Frontal cortex (tissue), 4 donors: ENCODE measurements around the gene ACYP2. TPM values are rescaled to one million over a fixed set of nuclear protein-coding genes. Genes with fewer than 3 reads are reported as not detected.
"Not testable (repeated sequence)": the region's sequence is repeated elsewhere in the genome, so short reads cannot be mapped to it uniquely, and the experiment has no call there.

Source experiments
- DNase-seq, 2 donors: peaks; one replicate each; pipeline ENCODE4 v3.0.0; 2012; ENCODE audit warnings: low spot score in 2 of 2
- FAIRE-seq: peaks from 2 replicates; lab custom pipeline; 2012; peaks lifted over from hg19 to GRCh38; lab: Jason Lieb, UNC
- total RNA-seq: library from RNA; depleted of rRNA; stranded (reverse); fragments of >200 nt; gene quantifications from one replicate; pipeline ENCODE4 v1.2.3, GENCODE V29; 2014
- donor health status: control.
- donor health status: control.
- donor health status: control.

ACYP2 gene
- total RNA-seq, 1 donor from 2014 or later = 22.4 TPM

DNA sequence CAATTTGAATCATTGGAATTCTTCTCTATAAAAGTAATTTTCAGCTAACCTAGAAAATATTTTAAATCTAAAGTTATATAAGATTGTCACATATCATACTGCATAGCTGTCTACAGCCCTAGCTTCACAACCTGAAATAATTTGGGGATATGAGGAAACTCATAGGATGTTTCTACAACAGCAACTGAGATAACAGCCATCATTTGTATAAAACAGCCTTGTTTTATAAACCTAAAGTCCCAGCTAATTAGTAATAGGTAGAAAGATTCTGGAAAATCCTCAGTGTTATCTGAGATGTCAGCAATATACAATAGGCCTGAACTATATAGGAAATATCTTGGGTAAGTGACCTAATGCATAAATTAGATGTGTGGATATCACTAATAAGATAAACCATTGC is 188.2 kb downstream of the ACYP2 start:
- no peak for DNase-seq
- FAIRE-seq = no peak

- FAIRE-seq (no peak), DNase-seq (no peak)
Observed at GRCh38 chr2:54306556-54306955, 191.1 kb downstream of the ACYP2 start.

DNA sequence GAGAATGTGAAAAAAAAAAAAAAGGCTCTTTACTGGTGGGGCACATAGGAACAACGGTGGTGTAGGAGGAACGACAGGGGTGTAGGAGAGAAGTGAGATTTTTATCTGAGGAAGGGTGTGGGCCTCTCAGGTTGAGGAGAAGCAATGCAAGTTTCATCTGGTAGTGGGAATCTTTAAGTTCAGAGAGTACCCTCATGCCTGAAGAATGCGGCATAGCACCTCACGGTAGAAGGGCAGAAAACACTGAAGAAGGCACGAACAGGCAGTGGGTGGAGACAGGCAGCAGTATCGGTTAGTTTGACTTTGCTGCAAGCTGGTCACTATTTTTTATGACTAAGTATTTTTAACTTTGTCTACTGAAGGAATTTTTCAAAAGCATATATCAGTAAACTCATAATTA is 192.8 kb downstream of the ACYP2 start:
- no peak for DNase-seq
- FAIRE-seq = no peak

- DNase-seq = no peak
- FAIRE-seq = no peak
Observed at GRCh38 chr2:54308782-54309181, 193.4 kb downstream of the ACYP2 start.

DNA sequence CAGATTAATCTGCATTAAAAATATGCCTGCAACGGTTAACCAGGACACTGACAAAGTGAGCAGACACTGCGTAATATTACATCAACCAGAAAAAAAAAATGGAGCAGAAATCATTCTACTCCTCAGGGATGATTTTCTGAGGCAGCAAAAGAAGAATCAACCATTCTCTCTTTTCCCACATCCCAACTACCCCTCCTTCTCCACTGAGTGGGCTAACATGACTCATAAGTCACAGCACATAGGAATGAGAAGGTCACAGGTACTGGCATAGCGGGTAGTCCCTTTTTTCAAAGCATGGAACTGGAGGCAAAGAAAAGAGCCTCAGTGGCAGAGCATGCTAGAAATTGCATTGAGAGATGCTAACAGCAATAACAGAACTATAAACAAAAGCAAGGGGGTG is 194.9 kb downstream of the ACYP2 start:
- DNase-seq (no peak), FAIRE-seq (no peak)

- FAIRE-seq (no peak), DNase-seq (no peak)
Observed at GRCh38 chr2:54310961-54311360, 195.5 kb downstream of the ACYP2 start.

DNA sequence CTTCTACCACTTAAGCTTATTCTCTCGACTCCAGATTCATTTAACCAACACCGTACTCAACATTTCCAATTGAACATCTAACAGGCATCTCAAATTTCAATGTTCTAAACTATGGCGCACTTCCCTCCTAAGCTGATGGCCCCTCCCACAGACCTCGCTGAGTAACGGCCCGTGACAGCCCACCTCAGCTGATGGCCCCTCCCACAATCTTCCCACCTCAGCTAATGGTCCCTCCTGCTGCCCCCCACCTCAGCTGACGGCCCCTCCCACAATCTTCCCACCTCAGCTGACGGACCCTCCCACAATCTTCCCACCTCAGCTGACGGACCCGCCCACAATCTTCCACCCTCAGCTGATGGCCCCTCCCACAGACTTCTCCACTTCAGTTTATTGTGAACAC is 197.7 kb downstream of the ACYP2 start:
- no peak for FAIRE-seq
- DNase-seq = no peak

- FAIRE-seq (no peak), DNase-seq (no peak)
Observed at GRCh38 chr2:54317973-54318372, 202.6 kb downstream of the ACYP2 start.

DNA sequence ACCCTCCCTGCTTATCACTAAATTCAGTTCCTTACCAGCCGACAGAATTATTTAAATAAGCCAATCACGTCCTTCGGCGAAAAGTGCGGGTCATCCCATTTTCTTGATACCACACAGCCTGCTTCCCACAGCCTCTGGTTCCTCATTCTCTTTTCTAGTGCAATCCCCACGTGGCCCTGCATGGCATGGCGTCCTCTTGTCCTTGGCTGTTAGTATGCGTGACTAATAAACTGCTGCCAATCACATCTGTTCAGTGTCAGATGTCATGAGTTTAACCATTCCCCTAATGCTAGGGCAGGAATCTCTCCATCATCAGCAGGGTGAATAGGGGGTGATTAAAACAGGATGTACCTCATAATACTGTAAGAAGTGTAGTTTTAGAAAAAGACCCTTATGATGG is 203.4 kb downstream of the ACYP2 start:
- FAIRE-seq = no peak
- DNase-seq = no peak

DNA sequence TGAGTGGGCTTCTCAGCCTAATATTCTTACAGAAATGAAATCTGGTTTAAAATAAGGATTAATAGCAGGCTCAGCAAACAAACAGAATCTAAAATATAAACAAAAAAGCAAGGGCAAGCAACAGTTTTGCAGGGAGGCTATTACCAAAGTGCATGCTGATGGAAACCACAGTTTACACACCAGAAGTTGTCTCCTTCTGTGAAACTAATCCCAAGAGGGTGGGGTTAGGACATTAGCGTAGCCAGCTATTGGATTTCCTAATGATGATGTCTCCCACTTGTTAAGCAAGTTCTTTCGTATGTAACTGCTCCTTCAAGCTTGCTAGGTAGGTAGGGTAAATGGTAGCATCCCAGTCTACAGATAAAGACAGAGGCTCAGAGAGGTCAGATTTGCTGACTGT is 205.6 kb downstream of the ACYP2 start:
- FAIRE-seq = no peak
- DNase-seq = no peak

DNA sequence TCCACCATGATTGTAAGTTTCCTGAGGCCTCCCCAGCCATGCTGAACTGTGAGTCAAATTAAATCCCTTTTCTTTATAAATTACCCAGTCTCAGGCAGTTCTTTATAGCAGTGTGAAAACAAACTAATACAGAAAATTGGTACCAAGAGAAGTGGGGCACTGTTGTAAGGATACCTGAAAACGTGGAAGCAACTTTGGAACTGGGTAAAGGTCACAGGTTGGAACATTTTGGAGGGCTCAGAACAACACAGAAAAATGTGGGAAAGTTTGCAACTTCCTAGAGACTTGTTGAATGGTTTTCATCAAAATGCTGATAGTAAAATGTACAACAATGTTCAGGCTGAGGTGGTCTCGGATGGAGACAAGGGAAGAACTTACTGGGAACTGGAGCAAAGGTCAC is 209.1 kb downstream of the ACYP2 start:
- not testable (repeated sequence) for DNase-seq, FAIRE-seq

- DNase-seq (no peak), FAIRE-seq (no peak)
Observed at GRCh38 chr2:54325148-54325547, 209.7 kb downstream of the ACYP2 start.

GRCh38 chr2:54329482-54330161 is 214.2 kb downstream of the ACYP2 start:
- DNase-seq = no peak
- FAIRE-seq = no peak

- no peak for FAIRE-seq
Observed at GRCh38 chr2:54330162-54330925, 214.9 kb downstream of the ACYP2 start.

DNA sequence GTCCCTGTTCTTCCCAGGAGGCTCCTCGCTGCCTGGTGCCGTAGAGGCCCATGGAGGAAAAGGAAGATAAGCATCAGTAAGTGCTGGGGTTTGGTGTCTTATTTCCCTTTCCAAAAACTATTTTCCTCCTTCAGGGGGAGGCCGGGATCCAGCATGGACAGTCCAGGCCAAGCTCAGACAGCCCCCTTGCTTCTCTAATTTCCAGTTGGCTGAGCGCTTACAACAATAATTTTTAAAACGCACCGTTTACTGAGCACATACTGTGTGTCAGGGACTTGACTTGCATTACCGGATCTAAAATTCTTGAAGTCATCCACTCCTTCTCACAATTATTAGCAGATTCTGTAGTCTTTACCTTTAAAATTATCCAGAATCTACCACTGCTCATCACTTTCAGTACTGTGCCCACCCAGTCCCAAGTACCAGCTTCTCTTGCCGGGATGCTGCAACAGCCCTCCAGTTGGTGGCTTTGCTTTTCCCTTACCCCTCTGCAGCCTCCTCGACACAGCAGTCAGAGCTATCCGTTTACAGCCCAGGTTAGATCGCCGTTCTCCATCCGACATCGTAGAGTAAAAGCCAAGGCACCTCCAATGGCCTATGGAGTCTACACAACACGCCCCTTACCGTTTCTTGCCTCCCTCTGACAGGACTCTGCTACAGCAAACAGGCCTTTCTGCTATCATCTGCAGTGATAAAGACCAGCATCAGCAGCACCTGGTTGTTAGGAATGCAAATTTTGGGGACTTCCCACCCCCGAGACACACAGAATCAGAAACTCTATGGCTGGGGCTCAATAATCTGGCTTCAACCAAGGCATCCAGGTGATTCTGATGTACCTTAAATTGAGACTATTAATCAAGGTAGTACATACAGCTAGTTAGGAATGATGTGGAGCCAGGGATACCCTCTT is 215.8 kb downstream of the ACYP2 start:
- FAIRE-seq = no peak
- no peak for DNase-seq

More at GRCh38 chr2:54330162-54330925, 214.9 kb downstream of the ACYP2 start:
- peak; percentile 77 to 89 for DNase-seq

DNA sequence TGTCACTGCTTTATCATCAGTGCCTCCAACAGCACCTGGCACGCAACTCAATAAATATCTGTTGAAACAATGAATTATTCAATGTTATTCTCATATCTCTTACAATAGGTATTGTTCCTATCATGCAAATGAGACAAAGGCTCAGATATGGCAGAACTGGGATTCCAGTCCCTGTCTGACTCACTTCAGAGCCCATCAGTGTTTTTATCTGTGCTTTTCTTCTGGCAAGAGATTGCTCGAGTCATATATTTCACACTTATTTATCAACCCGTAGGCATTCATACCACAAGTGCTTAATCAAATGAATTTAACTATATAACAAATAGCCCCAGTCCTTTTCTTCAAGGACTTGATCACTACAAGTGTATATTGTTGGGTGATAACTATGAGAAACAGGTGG is 217.0 kb downstream of the ACYP2 start:
- FAIRE-seq (no peak), DNase-seq (no peak)

DNA sequence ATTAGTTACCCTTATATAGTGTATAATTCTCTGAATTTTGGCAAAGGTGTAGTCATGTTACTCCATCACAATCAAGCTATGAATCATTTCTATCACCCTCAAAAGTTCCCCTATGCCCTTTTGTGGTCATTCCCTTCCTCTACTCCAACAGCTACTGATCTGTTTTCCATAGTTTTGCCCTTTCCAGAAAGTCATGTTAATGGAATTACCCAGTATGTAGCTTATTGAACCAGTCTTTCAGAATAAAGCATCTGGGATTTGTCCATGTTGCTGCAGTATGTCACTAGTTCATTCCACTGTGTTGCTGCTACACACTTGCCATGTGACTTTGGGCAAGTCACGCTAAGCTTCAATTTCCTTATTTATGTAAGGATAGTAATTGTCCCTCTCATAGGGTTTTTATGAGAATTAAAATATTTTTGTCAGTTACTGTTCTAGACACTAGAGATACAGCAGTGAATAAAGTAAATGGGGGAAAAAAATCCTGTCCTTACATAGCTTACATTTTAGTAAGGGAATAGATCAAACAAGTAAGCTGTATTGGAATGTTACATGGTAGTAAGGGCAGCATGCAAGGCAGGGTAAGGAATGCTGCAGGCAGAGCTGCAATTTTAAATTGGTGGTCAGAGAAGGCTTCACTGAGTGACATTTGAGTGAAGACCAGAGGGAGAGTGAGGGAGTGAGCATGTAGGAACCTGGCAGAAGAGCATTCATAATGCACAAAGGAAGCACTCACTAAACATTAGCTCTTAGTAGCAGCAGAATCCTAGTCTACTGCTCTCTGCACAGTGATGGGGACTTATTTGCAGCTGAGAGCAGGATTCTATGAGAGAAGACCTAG is 220.9 kb downstream of the ACYP2 start:
- DNase-seq = no peak
- FAIRE-seq = no peak

DNA sequence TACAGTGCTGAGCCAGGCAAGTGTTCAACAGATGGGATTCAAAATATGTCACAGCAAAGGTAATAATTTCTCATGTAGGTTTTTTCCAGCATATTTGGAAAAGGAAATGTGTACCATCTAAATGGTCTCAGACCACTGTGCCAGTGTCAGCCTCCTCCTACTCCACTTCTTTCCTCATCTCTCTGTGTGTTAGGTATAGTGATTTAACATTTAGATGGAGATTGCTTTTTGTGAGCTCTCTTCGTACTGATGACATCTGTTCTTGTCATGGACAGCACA is 221.5 kb downstream of the ACYP2 start:
- FAIRE-seq (no peak), DNase-seq (no peak)

- DNase-seq = no peak
- no peak for FAIRE-seq
Observed at GRCh38 chr2:54341656-54342055, 226.2 kb downstream of the ACYP2 start.

GRCh38 chr2:54342603-54343002 is 227.2 kb downstream of the ACYP2 start:
- FAIRE-seq (no peak), DNase-seq (no peak)
